Stimulated activated CD8-positive, alpha-beta memory T cell treated with anti-CD3 and anti-CD28 coated beads, Interleukin-15, amount 100 ng/mL, for 48 hours (primary cell): ENCODE results near the gene VPS52.
"Not testable (repeated sequence)": the region's sequence is repeated elsewhere in the genome, so short reads cannot be mapped to it uniquely, and the experiment has no call there.

ENCODE experiments used
- DNase-seq, 2 donors: peaks; one replicate each; pipeline ENCODE4 v3.0.0-alpha.2; 2020; ENCODE audit warnings: low read depth in 2 of 2

Gene VPS52

GRCh38 chr6:33279971-33280511, 8.4 kb upstream of the VPS52 start:
- no peak for DNase-seq

GRCh38 chr6:33279257-33279695, 7.6 kb upstream of the VPS52 start:
- no peak for DNase-seq

GRCh38 chr6:33278810-33279209, 7.1 kb upstream of the VPS52 start:
- no peak for DNase-seq

DNA sequence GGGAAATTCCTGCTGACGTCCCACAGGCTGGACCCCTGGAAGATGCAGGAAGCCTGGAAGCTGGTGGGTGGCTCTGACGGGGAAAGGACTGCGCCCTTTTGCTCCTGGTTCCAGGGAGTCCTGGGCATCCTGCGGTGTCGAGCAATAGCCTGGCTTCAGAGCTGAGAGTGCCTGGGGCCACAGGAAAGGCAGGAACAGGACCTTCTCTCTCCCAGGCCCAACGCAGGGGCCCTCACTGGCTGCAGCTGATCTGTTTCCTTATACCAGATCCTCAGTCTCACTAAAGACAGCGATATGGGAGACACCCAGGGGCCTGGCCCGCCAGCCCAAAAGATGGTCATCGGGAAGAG, 6.7 kb upstream of the VPS52 start:
- no peak for DNase-seq

DNA sequence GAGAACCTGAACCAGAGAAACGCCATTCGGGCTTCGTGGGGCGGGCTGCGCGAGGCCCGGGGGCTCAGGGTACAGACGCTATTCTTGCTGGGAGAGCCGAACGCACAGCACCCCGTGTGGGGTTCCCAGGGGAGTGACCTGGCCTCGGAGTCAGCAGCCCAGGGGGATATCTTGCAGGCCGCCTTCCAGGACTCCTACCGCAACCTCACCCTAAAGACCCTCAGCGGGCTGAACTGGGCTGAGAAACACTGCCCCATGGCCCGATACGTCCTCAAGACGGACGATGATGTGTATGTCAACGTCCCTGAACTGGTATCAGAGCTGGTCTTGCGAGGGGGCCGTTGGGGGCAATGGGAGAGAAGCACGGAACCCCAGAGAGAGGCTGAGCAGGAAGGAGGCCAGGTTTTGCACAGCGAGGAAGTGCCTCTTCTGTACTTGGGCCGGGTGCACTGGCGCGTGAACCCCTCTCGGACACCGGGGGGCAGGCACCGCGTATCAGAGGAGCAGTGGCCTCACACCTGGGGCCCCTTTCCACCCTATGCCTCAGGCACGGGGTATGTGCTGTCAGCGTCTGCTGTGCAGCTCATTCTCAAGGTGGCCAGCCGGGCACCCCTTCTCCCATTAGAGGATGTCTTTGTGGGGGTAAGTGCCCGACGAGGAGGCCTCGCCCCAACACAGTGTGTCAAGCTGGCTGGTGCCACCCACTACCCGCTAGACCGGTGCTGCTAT, 6.2 kb upstream of the VPS52 start:
- DNase-seq = no peak

- peak; percentile 80 to 81 for DNase-seq
Measured at GRCh38 chr6:33276864-33277662, 5.4 kb upstream of the VPS52 start, which contains the start of gene B3GALT4. B3GALT4 (plus strand) TSS chr6:33277123; CDS start chr6:33277420, 297 bp downstream.

DNA sequence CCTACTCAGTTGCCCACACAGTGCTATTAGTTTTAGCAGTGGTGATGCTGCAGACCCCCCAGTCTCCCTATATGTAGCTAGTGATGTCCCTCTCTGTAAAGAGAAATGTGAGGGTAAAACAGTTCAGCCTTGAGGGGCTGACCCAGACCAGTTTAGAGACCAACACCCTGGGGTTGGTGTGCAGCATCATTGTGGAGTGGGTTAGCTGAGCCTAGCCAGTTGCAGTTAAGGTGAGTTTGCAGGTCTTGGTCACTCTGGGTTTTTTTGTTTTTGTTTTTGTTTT, 4.8 kb upstream of the VPS52 start:
- DNase-seq = no peak

GRCh38 chr6:33275795-33276580, 4.3 kb upstream of the VPS52 start:
- not testable (repeated sequence) for DNase-seq

- DNase-seq = no peak
Measured at GRCh38 chr6:33273924-33274902, 2.5 kb upstream of the VPS52 start.

- no peak for DNase-seq
Measured at GRCh38 chr6:33273129-33273923, 1.6 kb upstream of the VPS52 start.

- no peak for DNase-seq
Measured at GRCh38 chr6:33272275-33273128, 826 bp upstream of the VPS52 start.

DNA sequence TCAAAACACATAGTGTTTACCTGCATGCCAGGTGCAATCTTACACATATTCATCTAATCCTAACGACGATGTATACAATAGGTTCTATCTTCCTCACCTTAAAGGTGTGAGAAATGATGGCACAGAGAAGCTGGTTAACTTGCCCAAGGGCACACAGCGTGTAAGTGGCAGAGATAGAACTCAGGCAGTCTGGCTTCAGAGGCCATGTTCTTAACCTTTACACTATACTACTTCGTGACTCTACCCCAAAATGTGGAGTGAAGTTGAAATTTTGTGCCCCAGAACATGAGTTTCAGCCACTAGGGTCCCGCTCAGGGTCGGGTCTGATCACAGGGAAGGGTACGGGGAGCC, 584 bp downstream of the VPS52 start:
- no peak for DNase-seq

GRCh38 chr6:33264015-33264414, 7.7 kb downstream of the VPS52 start:
- no peak for DNase-seq

DNA sequence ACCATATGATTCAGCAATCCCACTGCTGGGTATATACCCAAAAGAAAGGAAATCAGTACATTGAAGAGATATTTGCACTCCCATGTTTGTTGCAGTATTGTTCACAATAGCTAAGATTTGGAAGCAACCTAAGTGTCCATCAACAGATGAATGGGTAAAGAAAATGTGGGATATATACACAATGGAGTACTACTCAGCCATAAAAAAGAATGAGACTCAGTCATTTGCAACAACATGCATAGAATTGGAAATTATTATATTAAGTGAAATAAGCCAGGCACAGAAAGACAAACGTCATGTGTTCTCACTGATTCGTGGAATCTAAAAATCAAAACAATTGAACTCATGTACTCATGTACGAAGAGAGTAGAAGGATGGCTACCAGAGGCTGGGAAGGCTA, 9.2 kb downstream of the VPS52 start:
- not testable (repeated sequence) for DNase-seq

- no peak for DNase-seq
Measured at GRCh38 chr6:33259032-33259431, 12.6 kb downstream of the VPS52 start.

GRCh38 chr6:33254591-33254990, 17.1 kb downstream of the VPS52 start:
- DNase-seq = no peak

DNA sequence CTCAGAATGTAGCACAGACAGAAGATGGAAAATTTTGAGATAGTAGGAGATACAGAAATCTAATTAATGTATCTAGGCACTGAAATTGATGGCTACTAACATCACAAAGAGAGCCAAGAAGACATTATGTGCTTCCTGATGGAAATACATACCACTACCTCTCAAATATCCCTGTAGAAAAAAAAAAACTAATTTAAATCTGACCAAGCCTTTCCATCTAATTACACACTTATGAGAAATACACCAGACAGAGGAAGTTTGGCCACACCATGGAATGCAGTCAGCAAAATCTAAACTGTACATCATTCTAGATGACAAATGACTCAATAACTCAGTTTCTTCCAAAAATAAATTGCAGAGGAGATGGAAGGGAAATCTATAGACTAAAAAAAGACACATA, 18.9 kb downstream of the VPS52 start:
- no peak for DNase-seq

DNA sequence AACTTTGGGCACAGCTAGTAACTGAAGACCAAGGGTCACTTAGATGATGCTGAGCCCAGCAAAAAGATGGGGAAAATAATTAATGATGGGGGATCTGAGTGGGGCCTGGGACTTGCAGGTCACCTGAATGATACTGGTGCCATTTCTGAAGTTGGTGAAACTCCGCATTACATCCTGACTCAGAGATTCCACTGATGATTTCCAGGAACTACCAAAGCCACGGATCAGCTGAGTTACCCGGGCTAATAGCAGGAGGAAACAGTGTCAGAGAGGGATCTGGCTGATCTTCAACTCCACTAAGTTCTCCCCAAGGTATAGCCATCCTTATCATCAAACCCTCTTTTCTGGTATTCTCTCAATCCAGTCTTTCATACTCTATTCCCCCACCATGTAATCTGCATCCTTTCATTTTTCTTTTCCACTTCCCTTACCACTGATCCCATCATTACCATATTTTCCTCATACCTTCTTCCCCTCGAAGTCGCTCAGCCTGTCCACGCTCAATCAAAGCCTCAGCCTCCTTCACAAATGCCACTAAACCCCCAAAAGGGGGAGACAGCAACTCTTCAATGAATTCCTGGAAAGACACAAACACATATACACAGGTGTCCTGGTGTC, 20.2 kb downstream of the VPS52 start:
- no peak for DNase-seq

DNA sequence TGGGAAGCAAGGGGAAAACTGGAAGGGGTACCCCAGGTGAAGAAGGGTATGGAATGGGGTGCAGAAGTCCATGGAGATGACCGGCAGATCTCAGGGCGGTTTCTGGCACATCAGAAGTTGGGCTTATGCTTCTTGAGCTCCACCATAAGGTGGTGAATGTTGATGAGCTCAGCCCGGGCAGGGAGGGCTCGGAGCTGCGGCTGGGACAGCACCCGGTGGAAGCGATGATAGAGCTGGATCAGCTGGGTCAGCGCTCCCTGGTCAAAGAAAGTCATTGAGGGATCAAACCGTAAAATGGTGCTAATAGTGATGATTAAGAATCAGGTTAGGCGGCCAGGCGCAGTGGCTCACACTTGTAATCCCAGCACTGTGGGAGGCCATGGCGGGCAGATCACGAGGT, 20.9 kb downstream of the VPS52 start:
- DNase-seq = no peak
